ENCODE results near the gene GLG1. TPM values are rescaled to one million over a fixed set of nuclear protein-coding genes. Genes with fewer than 3 reads are reported as not detected.

GLG1 gene
- polyA plus RNA-seq, 1 donor from 2014 or later, result 36.6 TPM

GRCh38 chr16:74480150-74481029, 126.5 kb downstream of the GLG1 start:
- Histone ChIP-seq H4K20me1 (ENCODE audit: insufficient read depth) (no peaks in the 10 kb centered on the region), H3K4me2 (ENCODE audit: low read length) (no peak overlapping the region), H3K36me3 (ENCODE audit: insufficient read depth, low read length) (peaks cover 4% of the 10 kb centered on the region), H3K9me3 (ENCODE audit: low read length) (no peaks in the 10 kb centered on the region), H3K4me3 (ENCODE audit: low read length) (no peak overlapping the region), H3K9ac (ENCODE audit: low read length) (no peak overlapping the region), H3K79me2 (replicated peaks; ENCODE audit: insufficient read depth, low read length) (no peaks in the 10 kb centered on the region), H3K27me3 (ENCODE audit: insufficient read depth, low read depth, low read length) (no peaks in the 10 kb centered on the region), H3K27ac (ENCODE audit: low read length) (no peak overlapping the region), H2AFZ (ENCODE audit: low read depth, low read length) (no peak overlapping the region), H3K9me2 (ENCODE audit: insufficient read depth, low read length) (no peaks in the 10 kb centered on the region), H3F3A (ENCODE audit: insufficient read depth, low read length, poor library complexity, severe bottlenecking) (no peaks in the 10 kb centered on the region)
- TF ChIP-seq CTCF (IDR thresholded peaks at IDR 0.05; ENCODE audit: poor library complexity, severe bottlenecking) (no peak), TAF1 (IDR thresholded peaks at IDR 0.05; ENCODE audit: low read depth) (no peak), POLR2AphosphoS5 (IDR thresholded peaks at IDR 0.05) (no peak), MXI1 (conservative IDR thresholded peaks at IDR 0.05; ENCODE audit: poor library complexity, severe bottlenecking) (no peak), SMC3 (conservative IDR thresholded peaks at IDR 0.05; ENCODE audit: poor library complexity) (no peak), EP300 (conservative IDR thresholded peaks at IDR 0.05; ENCODE audit: poor library complexity, severe bottlenecking) (no peak), RAD21 (conservative IDR thresholded peaks at IDR 0.05) (no peak), EZH2 (IDR thresholded peaks at IDR 0.05; ENCODE audit: borderline replicate concordance, insufficient read depth, low read length, poor library complexity, severe bottlenecking) (no peak), REST (IDR thresholded peaks at IDR 0.05; ENCODE audit: borderline replicate concordance) (no peak)

- no peak for TF ChIP-seq EP300 (conservative IDR thresholded peaks at IDR 0.05; ENCODE audit: poor library complexity, severe bottlenecking)
- H3K4me2 ChIP-seq (ENCODE audit: low read length), result no peak overlapping the region
- no peaks in the 10 kb centered on the region for H3K9me2 ChIP-seq (ENCODE audit: insufficient read depth, low read length)
- H3K9me3 ChIP-seq (ENCODE audit: low read length), result no peaks in the 10 kb centered on the region
- no peaks in the 10 kb centered on the region for H3K27me3 ChIP-seq (ENCODE audit: insufficient read depth, low read depth, low read length)
- H2AFZ ChIP-seq (ENCODE audit: low read depth, low read length), result no peak overlapping the region
- no peaks in the 10 kb centered on the region for H3K79me2 ChIP-seq (replicated peaks; ENCODE audit: insufficient read depth, low read length)
- H4K20me1 ChIP-seq (ENCODE audit: insufficient read depth), result no peaks in the 10 kb centered on the region
- H3K36me3 ChIP-seq (ENCODE audit: insufficient read depth, low read length), result peaks cover 8% of the 10 kb centered on the region
- no peaks in the 10 kb centered on the region for H3F3A ChIP-seq (ENCODE audit: insufficient read depth, low read length, poor library complexity, severe bottlenecking)
- H3K9ac ChIP-seq (ENCODE audit: low read length), result no peak overlapping the region
- no peak overlapping the region for H3K4me3 ChIP-seq (ENCODE audit: low read length)
- no peak overlapping the region for H3K27ac ChIP-seq (ENCODE audit: low read length)
Measured at GRCh38 chr16:74477226-74477625, 129.7 kb downstream of the GLG1 start.

Measured in neural cell (in vitro differentiated cells).